Fibroblast of pulmonary artery (primary cell): ENCODE measurements around the gene NTPCR.
"Not testable (repeated sequence)": the region's sequence is repeated elsewhere in the genome, so short reads cannot be mapped to it uniquely, and the experiment has no call there.

Source experiments
- DNase-seq: peaks from one replicate; pipeline ENCODE4 v3.0.0-alpha.2; 2010; ENCODE audit warnings: low read depth
- H3K4me3 ChIP-seq: replicated peaks from 2 replicates; pipeline ENCODE4 v1.5.1; 2011; ENCODE audit warnings: low read depth, mild to moderate bottlenecking, control low read depth, low read length, moderate library complexity
- TF ChIP-seq, protein P1 (sequence below): IDR thresholded peaks from 2 replicates; pipeline ENCODE4 v1.5.1; 2011; ENCODE audit warnings: mild to moderate bottlenecking, control low read depth, low read length, inconsistent platforms; ENCODE audit errors: missing control alignments

Gene NTPCR

DNA sequence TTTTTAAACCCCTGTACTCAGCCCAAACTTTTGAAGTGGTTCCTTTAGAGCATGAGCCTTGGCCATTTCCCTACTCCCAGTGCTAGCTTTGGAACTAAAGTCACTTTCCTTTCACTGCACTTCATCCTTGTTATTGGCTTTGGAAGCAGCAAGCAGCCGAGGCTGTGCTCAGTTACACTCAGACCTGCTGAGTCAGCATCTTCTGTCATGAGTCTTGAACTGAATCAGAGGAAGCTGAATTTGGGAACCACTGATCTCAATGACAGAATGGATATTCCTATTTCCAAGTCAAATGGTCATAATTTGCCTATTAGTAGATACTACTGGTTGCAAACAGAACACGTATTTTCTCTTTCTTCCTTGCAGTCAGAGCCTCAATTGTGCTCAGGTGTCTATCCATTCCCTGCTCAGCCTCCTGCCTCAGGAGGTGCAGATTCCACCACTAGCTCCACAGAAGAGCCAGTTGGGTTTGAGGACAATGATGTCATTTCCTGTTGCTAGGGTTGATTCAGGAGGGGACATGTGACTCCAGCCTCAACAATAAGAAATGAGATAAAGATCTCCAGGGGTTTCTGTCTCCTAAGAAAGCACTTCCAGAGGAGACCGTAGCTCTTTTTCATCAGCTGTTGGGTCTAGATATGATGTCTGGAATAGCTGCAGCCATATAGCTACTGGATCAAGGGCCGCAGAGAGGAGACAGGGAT, 44.9 kb upstream of the NTPCR start:
- TF ChIP-seq, protein P1, sequence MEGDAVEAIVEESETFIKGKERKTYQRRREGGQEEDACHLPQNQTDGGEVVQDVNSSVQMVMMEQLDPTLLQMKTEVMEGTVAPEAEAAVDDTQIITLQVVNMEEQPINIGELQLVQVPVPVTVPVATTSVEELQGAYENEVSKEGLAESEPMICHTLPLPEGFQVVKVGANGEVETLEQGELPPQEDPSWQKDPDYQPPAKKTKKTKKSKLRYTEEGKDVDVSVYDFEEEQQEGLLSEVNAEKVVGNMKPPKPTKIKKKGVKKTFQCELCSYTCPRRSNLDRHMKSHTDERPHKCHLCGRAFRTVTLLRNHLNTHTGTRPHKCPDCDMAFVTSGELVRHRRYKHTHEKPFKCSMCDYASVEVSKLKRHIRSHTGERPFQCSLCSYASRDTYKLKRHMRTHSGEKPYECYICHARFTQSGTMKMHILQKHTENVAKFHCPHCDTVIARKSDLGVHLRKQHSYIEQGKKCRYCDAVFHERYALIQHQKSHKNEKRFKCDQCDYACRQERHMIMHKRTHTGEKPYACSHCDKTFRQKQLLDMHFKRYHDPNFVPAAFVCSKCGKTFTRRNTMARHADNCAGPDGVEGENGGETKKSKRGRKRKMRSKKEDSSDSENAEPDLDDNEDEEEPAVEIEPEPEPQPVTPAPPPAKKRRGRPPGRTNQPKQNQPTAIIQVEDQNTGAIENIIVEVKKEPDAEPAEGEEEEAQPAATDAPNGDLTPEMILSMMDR: no peak

DNA sequence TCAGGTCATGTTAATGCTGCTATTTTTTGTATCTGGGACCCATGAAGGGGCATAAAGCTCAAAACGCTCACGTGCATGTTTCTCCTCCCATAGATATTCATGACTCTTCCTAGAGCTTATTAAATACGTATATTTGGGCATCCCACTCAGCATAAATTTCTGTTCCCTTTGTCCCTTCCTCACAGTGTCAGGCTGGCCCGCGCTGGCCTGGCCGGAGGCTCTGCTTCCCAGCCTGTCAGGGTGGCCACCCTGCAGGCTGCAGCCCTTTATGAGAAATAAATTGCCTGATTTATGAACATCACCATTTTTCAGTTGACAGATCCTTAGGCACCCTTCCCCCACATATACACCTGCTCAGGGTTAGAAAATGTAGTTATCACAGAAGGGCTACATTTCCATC, 44.0 kb upstream of the NTPCR start:
- DNase-seq: no peak
- TF ChIP-seq, protein P1: no peak
- no peak overlapping the region for H3K4me3 ChIP-seq

More for the DNA sequence above, 44.9 kb upstream of the NTPCR start:
- no peak overlapping the region for H3K4me3 ChIP-seq
- no peak for DNase-seq

DNA sequence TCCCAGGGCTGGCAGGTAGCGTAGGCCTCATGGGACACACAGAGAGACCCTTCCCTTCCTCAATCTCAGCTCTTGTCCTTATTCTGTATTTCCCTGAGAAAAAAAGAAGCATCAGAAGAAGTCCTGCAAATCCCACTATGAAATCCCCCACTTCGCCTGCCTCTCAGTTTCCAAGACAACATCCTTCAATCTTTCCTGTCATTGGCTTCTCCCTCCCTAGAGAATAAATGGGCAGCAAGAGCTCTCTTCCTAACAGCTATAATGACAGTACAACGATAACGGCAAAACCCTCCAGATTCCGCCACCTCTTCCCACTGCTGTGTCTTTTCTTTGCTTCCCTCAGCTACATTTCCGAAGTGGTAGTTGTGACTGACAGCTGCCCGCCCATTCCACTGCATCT, 41.6 kb upstream of the NTPCR start:
- TF ChIP-seq, protein P1: no peak
- no peak overlapping the region for H3K4me3 ChIP-seq
- DNase-seq: no peak

DNA sequence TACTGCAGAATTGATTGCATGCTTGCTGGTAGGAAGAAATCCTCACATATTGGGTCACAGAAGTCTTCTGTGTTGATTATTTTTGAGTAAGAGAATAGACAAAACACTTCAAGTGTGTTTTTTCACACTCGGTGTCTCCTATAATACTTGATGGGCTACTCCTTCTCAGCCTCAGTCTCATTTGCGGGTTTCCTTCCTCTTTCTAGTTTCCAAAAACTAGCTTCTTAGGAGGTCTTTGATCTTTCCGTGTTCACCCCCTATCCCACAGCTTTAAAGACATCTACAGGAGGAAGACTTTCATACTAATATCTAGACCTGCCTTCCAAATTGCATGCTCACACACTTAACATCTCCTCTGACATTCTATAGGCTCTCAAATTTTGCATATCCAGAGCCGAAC, 40.7 kb upstream of the NTPCR start:
- H3K4me3 ChIP-seq: no peak overlapping the region
- TF ChIP-seq, protein P1: no peak
- DNase-seq: no peak

DNA sequence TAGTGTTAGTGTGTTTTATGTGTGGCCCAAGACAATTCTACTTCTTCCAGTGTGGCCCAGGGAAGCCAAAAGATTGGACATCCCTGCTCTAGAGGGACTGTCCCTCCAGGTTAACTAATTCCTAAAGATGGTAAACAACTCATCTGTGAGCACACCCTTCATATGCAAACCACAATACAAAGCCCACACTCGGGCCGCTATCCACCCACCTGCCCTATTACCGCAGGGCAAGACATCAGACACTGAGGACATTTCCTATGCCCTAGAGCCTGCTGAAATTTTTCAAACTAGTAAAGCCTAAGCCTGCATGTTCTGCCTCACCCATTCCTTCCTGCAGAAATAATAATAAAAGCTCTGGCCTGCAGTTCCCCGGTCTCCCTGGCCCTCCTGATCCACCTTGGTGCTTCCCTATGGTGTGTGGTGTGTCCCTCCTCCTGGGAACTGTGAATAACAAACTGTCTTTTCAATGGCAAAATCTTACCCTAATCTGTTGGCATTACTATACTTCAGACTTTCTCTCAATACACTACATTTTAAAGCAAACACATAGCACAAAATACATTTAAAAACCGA, 39.3 kb upstream of the NTPCR start:
- TF ChIP-seq, protein P1: no peak
- no peak overlapping the region for H3K4me3 ChIP-seq
- no peak for DNase-seq

DNA sequence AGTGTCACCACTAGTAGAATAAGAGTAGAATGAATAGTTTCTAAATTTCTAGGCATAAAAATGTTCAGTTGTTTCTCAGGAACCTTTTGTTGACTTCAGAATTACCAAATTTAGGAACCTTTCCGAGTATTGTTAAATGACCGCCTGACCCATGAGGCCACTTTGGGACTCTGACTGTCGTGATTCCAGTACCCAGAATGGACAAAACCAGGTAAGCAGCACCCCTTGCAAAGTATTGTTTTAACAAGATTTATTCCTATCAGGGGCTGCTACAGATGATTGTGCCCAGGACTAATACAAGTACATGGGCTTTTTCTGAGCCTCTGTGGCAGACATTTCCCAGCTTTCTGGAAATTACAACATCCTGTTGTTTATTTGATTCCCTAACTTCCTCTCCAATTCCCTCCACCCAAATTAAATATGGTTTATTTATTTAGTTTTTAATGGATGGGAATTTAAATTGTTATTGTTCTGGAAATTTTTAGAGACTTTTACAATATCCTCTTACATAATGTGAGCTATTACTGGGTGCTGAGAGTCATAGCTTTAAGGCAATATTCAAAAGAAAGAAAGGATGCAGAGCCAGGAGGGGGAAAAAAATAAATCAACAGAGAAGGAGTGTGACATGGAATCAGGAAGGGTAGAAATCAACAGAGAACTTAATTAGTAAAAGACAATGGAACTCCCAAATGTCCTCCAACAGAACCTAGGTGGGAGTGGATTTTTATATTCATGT, 37.4 kb upstream of the NTPCR start:
- H3K4me3 ChIP-seq: no peak overlapping the region
- no peak for DNase-seq
- TF ChIP-seq, protein P1: no peak

DNA sequence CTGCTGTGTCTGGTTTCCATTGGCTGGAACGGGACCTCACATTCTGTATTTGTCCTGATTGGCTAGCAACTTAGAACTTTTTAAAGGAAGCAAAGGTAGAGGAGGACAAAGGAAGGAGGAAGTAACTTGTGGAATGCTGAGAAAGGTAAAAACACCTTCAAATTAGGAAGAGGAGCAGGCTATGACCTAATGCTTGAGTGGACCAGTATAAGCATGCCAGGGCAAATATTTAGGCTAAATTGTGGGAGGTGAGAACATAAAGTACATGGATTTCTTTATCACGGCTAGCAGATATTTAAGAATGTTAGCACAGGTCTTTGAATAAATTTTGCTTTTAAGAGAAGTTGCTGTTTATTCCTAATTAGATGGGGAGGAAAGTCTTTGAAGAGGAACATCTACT, 36.1 kb upstream of the NTPCR start:
- not testable (repeated sequence) for DNase-seq, H3K4me3 ChIP-seq
